Erythroblast (primary cell): ENCODE measurements around the gene CCSER1.

Source experiments
- GATA1 ChIP-seq: IDR thresholded peaks from 2 replicates; pipeline ENCODE4 v1.6.1; 2011; ENCODE audit warnings: low read depth, mild to moderate bottlenecking, control low read depth, low read length, moderate library complexity
- POLR2A ChIP-seq: IDR thresholded peaks from 2 replicates; pipeline ENCODE4 v1.6.1; 2011; ENCODE audit warnings: mild to moderate bottlenecking, low read length

DNA sequence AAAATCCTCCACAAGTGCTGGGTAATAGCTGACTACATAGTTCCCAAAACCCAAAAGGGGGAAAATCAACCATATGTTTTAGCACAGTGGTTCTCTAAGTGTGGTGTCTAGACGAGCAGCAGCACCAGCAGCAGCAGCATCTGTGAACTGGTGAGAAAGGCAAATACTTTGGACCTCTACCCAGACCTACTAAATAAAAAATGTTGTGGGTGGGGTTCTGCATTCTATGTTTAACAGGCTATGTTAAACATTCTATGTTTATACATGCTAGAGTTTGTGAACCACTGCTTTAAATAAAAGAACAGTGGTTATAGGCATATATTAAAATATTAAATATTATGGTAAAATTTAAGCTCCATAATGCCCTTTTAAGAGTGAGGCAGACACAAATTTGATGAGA, 1171.6 kb downstream of the CCSER1 start:
- no peak for TF ChIP-seq POLR2A
- no peak for TF ChIP-seq GATA1
